NCI-H1092 treated with DMSO at 0.1 percent for 48 hours (cell line): ENCODE data around the gene CTDP1.

Experiments used
- DNase-seq: peaks from one replicate; lab custom pipeline; 2025; lab: John Stamatoyannopoulos, UW

The CTDP1 gene

GRCh38 chr18:79644666-79645057 lies 34.9 kb upstream of the CTDP1 start:
- DNase-seq: no peak

GRCh38 chr18:79645291-79645983 lies 34.2 kb upstream of the CTDP1 start:
- DNase-seq: no peak

- DNase-seq: no peak
Measured at GRCh38 chr18:79647307-79647706, 32.3 kb upstream of the CTDP1 start.

GRCh38 chr18:79650959-79651358 lies 28.6 kb upstream of the CTDP1 start:
- no peak for DNase-seq

GRCh38 chr18:79657342-79657996 lies 22.1 kb upstream of the CTDP1 start:
- DNase-seq: peak; percentile 49

- DNase-seq: no peak
Measured at GRCh38 chr18:79658366-79658765, 21.2 kb upstream of the CTDP1 start.

GRCh38 chr18:79659733-79660132 lies 19.9 kb upstream of the CTDP1 start:
- no peak for DNase-seq

- no peak for DNase-seq
Measured at GRCh38 chr18:79662034-79662433, 17.6 kb upstream of the CTDP1 start.

GRCh38 chr18:79662439-79662838 lies 17.2 kb upstream of the CTDP1 start:
- DNase-seq: no peak

- no peak for DNase-seq
Measured at GRCh38 chr18:79664525-79665125, 15.0 kb upstream of the CTDP1 start.

- DNase-seq: no peak
Measured at GRCh38 chr18:79668203-79668602, 11.4 kb upstream of the CTDP1 start.

- DNase-seq: no peak
Measured at GRCh38 chr18:79672490-79673276, 6.9 kb upstream of the CTDP1 start.

GRCh38 chr18:79677221-79677620 lies 2.4 kb upstream of the CTDP1 start:
- no peak for DNase-seq

- no peak for DNase-seq
Measured at GRCh38 chr18:79677840-79678239, 1.8 kb upstream of the CTDP1 start.

- DNase-seq: peak; percentile 99
Measured at GRCh38 chr18:79678665-79679551, 695 bp upstream of the CTDP1 start.

GRCh38 chr18:79680100-79680879 lies 687 bp downstream of the CTDP1 start:
- no peak for DNase-seq

- DNase-seq: no peak
Measured at GRCh38 chr18:79680891-79681339, 1.3 kb downstream of the CTDP1 start.

GRCh38 chr18:79681484-79682387 lies 2.1 kb downstream of the CTDP1 start:
- DNase-seq: no peak

GRCh38 chr18:79682481-79682880 lies 2.9 kb downstream of the CTDP1 start:
- DNase-seq: no peak
